ENCODE measurements around the gene IL1R2. TPM values are rescaled to one million over a fixed set of nuclear protein-coding genes. Genes with fewer than 3 reads are reported as not detected.
A peak's percentile ranks its signal among the peaks of the same experiment; 100 is the strongest.

Gene IL1R2
- total and polyA plus RNA-seq, 2 of the 13 experiments (the other 11 are each of a cell fraction or from before 2014, with no cell fraction given), result 3.6 to 7.3 TPM

- TF ChIP-seq PRDM10 (CRISPR knock-in tag; IDR thresholded peaks at IDR 0.05; ENCODE audit: low read depth), result peak; percentile 60; the same call in 1 of the 2 replicates
- peak; percentile 59; the same call in 1 of the 2 replicates for TF ChIP-seq TEF (CRISPR knock-in tag; IDR thresholded peaks at IDR 0.05)
- no peak; the same call in 1 of the 2 replicates for TF ChIP-seq ARID5B (CRISPR knock-in tag; IDR thresholded peaks at IDR 0.05)
- no peak; the same call in 1 of the 2 replicates for TF ChIP-seq SSRP1 (CRISPR knock-in tag; IDR thresholded peaks at IDR 0.05)
- no peak for TF ChIP-seq ZNF660 (CRISPR knock-in tag; IDR thresholded peaks at IDR 0.05; ENCODE audit: borderline replicate concordance, low read depth)
- peak; percentile 51; the same call in 1 of the 2 replicates for TF ChIP-seq FOXA3 (CRISPR knock-in tag; IDR thresholded peaks at IDR 0.05)
- 0 out of 2 replicates have a peak, but pooled peaks have one; percentile 20 for TF ChIP-seq ARNTL (CRISPR knock-in tag; IDR thresholded peaks at IDR 0.05)
- TF ChIP-seq ZNF44 (CRISPR knock-in tag; IDR thresholded peaks at IDR 0.05), result no peak
- TF ChIP-seq REST (IDR thresholded peaks at IDR 0.05; ENCODE audit: borderline replicate concordance in 1 of 2, low read depth in 1 of 2, low read length in 2 of 2), result no peak
- TF ChIP-seq NR2F6 (IDR thresholded peaks at IDR 0.05), result no peak
- TF ChIP-seq NR2F6 (CRISPR knock-in tag; IDR thresholded peaks at IDR 0.05), result no peak
- no peak for TF ChIP-seq CEBPZ (IDR thresholded peaks at IDR 0.05; ENCODE audit: low read length)
- TF ChIP-seq SP140L (CRISPR knock-in tag; IDR thresholded peaks at IDR 0.05; ENCODE audit: borderline replicate concordance), result no peak
Observed at GRCh38 chr2:102063941-102064678, 72.3 kb downstream of the IL1R2 start (continued).
